NOMO-1 treated with DMSO at 0.1 percent for 48 hours (cell line): Measurements from ENCODE around the gene ANO3.

ENCODE experiments used
- DNase-seq: peaks from one replicate; lab custom pipeline; 2025; ENCODE audit not compliant: unreplicated experiment; lab: John Stamatoyannopoulos, UW

Gene ANO3

DNA sequence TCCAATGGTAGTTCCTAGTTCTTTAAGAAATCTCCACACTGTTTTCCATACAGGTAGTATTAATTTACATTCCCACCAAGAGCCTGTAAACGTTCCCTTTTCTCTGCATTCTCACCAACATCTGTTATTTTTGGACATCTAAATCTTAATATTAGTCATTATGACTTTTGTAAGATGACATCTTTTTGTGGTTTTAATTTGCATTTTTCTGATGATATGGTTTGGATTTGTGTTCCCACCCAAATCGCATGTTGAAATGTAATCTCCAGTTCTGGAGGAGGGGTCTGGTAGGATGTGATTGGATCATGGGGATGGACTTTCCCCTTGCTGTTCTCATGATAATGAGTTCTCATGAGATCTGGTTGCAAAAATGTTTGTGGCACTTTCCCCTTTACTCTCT, 151.2 kb downstream of the ANO3 start:
- no peak for DNase-seq

GRCh38 chr11:26490546-26490945, 158.6 kb downstream of the ANO3 start:
- DNase-seq, result no peak

DNA sequence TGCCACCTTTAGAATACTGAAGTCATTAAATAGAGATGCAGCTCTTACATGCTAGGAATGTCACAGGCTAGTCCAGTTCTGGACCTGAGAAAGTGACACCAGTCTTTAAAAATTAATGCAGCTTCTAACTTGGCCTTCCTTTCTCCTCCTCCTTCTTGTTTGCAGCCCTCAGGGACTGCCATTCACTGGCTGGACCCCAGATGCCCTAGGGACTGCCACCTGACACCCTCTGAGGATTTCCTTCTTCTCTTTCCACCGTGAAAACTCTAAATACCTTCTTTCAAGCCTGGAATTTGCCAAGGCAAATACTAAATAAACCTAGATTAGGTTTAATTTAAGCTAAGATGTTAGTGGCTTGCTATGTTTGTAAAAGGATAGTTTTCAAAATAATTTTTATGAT, 161.7 kb downstream of the ANO3 start:
- DNase-seq, result no peak

GRCh38 chr11:26507229-26507628, 175.3 kb downstream of the ANO3 start:
- no peak for DNase-seq

GRCh38 chr11:26510164-26510563, 178.2 kb downstream of the ANO3 start:
- no peak for DNase-seq

DNA sequence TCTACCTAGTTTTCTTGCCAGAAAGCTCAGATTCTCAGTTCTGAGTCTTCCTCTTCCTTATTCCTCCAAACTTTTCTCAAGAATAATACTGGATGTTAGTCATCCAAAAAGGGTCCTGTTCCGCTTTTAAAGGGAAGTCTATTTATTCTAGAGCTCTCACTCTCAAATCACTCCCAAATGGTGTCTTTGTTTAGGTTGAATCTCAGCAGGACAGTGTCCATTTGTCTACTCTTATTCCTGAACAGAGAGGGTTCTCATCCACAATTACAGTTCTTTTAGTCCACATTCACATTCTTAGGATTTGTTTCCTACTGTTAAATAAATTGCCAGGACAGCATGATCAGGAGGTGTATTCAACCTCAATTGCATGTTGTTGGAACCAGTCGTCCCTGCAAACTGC, 178.8 kb downstream of the ANO3 start:
- DNase-seq, result peak; percentile 20

- DNase-seq, result no peak
Measured at GRCh38 chr11:26512196-26512595, 180.3 kb downstream of the ANO3 start.

- DNase-seq, result no peak
Measured at GRCh38 chr11:26519469-26519868, 187.5 kb downstream of the ANO3 start.

DNA sequence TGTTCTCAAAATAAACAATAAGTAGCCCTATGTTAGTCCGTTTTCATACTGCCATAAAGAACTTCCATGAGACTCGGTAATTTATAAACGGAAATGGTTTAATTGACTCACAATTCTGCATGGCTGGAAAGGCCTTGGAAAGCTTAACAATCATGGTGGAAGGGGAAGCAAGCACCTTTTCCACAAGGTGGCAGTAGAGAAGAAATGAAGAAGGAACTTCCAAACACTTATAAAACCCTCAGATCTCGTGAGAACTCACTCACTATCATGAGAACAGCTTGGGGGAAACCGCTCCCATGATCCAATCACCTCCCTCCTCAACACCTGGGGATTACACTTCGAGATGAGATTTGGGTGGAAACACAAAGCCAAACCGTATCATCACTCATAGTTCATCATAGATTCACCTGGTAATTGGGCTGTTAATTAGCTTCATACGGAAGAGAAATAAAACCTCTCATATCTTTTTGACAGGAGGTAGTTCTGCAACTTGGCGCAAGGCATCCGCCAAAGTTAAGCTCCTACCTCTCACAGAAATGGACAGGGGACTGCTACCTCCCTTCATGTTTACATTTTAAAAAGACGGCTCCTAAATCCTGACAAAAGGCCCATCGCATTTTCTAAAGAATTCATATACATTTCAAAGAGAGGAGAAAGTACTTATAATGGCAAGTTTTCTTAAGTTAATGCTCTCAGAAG, 191.1 kb downstream of the ANO3 start:
- peak; percentile 25 for DNase-seq

- no peak for DNase-seq
Measured at GRCh38 chr11:26527685-26528084, 195.8 kb downstream of the ANO3 start.

GRCh38 chr11:26537341-26537740, 205.4 kb downstream of the ANO3 start:
- no peak for DNase-seq

GRCh38 chr11:26539517-26539916, 207.6 kb downstream of the ANO3 start:
- DNase-seq, result no peak

DNA sequence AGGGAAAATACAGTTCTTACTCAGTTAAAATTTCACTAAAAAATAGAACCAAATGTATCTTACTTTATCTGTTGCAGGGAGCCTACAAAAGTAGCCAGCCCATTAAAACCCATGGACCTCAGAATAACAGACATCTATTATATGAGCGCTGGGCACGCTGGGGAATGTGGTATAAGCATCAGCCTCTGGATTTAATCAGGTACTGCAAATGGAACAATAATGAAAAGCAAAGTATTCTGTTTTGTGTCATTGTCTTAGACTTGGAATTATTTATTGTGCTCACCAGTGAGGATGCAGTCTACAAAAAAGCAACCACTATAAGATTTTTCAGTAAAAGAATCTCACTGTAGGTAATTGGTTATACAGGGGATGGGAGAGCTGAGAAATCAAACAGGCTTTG, 209.9 kb downstream of the ANO3 start:
- DNase-seq, result no peak

- no peak for DNase-seq
Measured at GRCh38 chr11:26549176-26549575, 217.2 kb downstream of the ANO3 start.

DNA sequence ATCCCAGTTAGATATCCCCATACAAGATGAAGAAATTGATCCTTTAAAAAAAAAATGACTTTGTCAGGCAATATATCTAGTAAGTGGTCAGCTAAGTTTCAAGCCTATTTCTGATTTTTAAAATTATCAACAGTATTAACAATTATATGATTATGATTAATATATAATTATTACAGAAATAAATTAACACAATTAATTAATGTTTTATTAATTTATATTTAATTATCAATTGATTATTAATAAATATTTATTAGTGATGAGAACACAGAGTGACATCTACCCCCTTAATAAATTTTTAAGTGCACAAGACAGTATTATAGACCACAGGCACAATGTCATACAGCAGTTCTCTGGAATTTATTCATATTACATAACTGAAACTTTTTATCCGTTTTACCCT, 218.1 kb downstream of the ANO3 start:
- no peak for DNase-seq

GRCh38 chr11:26551186-26551801, 219.4 kb downstream of the ANO3 start:
- peak; percentile 17 for DNase-seq

GRCh38 chr11:26553182-26553581, 221.3 kb downstream of the ANO3 start:
- no peak for DNase-seq

DNA sequence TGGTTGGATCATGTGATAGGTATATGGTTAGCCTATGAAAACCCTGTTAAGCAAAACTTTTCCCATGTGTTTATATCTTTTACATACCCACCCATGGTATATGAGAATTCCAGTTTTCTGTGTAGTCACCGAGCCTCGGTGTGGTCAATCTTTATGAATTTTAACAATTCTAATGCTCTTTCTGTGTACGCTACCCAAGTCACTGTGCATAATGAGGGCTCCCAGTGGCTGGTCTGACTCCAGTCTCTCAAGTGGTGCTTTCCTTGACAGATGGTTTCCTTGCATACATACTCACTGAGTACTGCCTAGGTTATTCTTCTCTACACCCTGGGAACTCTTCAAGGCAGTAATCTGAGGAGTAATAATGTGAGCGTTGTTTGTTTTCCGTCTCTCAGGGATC, 222.5 kb downstream of the ANO3 start:
- DNase-seq, result no peak

GRCh38 chr11:26556582-26556981, 224.7 kb downstream of the ANO3 start:
- peak; percentile 6 for DNase-seq

DNA sequence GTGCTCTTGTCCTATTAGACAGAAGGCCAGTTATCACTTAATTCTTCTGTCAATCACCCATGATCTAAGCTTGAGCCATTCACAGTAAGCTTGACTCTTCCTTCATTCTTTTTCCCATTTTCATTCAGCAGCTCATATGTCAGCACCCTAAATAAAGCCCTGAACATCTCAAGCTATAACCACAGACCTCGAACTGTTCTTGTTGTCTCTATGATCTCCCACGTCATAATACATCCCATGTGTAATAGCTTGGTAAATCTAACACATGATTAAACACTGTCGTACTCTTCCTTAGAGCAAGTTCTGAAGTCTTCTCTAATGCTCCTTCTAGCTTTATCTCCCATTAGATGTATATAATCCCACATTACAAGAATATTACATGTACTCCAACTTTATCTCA, 225.7 kb downstream of the ANO3 start:
- DNase-seq, result no peak

DNA sequence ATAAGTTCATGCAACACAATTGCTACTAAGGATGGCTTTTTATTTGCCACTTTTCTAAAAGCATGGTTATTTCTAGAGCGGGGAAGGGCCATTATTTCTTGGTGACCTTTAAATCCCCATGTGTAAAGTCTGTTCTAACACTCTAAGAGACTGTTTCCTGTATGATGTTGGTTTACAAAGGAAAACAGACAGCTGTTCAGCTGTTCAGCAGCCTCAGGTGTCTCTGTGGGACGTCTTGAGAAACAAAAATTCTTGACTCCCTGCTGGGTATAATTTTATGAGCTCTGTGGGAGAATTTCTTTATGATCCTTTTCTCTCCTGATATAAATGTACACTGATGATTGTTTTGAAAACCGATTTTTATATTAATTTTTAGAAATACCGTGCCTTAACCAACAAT, 226.3 kb downstream of the ANO3 start:
- DNase-seq, result no peak

DNA sequence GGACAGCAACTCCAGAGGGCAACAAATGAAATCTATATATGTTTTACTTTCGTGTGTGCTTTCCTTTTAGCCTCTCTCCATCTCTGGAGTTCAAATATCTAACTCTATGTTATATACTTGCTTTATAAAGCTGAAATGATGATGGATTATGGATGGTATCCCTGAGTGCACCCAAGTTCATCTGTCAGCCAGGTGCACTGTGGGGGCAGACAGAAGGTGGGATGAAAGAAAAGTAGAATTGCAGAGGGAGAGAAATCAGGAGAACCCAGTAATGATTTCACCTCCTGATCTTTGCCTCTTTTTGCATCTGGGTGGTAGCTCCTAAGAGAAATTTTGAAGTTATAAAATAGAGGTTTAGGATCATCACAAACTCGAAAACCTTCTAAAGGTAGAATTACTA, 237.7 kb downstream of the ANO3 start:
- no peak for DNase-seq
